ENCODE results near the gene CFAP57. TPM values are rescaled to one million over a fixed set of nuclear protein-coding genes. Genes with fewer than 3 reads are reported as not detected.
"Not testable (repeated sequence)": the region's sequence is repeated elsewhere in the genome, so short reads cannot be mapped to it uniquely, and the experiment has no call there.

CFAP57 gene
- total RNA-seq, 1 donor from 2014 or later, result not detected

- no peaks in the 10 kb centered on the region for H3K36me3 ChIP-seq
- no peaks in the 10 kb centered on the region for H3K4me1 ChIP-seq
- no peaks in the 10 kb centered on the region for H3K9me3 ChIP-seq
- H3K27ac ChIP-seq, result no peak overlapping the region
- TF ChIP-seq CTCF (IDR thresholded peaks at IDR 0.05), result no peak
- intact Hi-C loops (cut with DNase I), result no loop called here
- DNase-seq (ENCODE audit: low spot score in 2 of 2), result no peak
- no peak overlapping the region for H3K4me3 ChIP-seq
- H3K27me3 ChIP-seq, result no peaks in the 10 kb centered on the region
Measured at GRCh38 chr1:43134640-43135039, 37.5 kb upstream of the CFAP57 start.

GRCh38 chr1:43135857-43136781 is 36.0 kb upstream of the CFAP57 start:
- no peaks in the 10 kb centered on the region for H3K36me3 ChIP-seq
- TF ChIP-seq CTCF (IDR thresholded peaks at IDR 0.05), result no peak
- H3K27ac ChIP-seq, result no peak overlapping the region
- intact Hi-C loops (cut with DNase I), result no loop called here
- no peak for DNase-seq (ENCODE audit: low spot score in 2 of 2)
- no peaks in the 10 kb centered on the region for H3K27me3 ChIP-seq
- H3K9me3 ChIP-seq, result no peaks in the 10 kb centered on the region
- no peaks in the 10 kb centered on the region for H3K4me1 ChIP-seq
- H3K4me3 ChIP-seq, result no peak overlapping the region

GRCh38 chr1:43137445-43138052 is 34.6 kb upstream of the CFAP57 start:
- no peak for TF ChIP-seq CTCF (IDR thresholded peaks at IDR 0.05)
- intact Hi-C loops (cut with DNase I), result no loop called here

GRCh38 chr1:43139295-43139694 is 32.8 kb upstream of the CFAP57 start:
- H3K4me1 ChIP-seq; H3K27me3 ChIP-seq; H3K9me3 ChIP-seq; DNase-seq (ENCODE audit: low spot score in 2 of 2); H3K4me3 ChIP-seq; H3K36me3 ChIP-seq; intact Hi-C loops (cut with DNase I); H3K27ac ChIP-seq: not testable (repeated sequence)

More at GRCh38 chr1:43137445-43138052, 34.6 kb upstream of the CFAP57 start:
- no peaks in the 10 kb centered on the region for H3K4me1 ChIP-seq
- no peak overlapping the region for H3K4me3 ChIP-seq
- no peak overlapping the region for H3K27ac ChIP-seq
- no peaks in the 10 kb centered on the region for H3K36me3 ChIP-seq
- H3K27me3 ChIP-seq, result no peaks in the 10 kb centered on the region
- DNase-seq (ENCODE audit: low spot score in 2 of 2), result no peak
- H3K9me3 ChIP-seq, result no peaks in the 10 kb centered on the region

- intact Hi-C loops (cut with DNase I), result no loop called here
- H3K27ac ChIP-seq, result no peak overlapping the region
- no peak for TF ChIP-seq CTCF (IDR thresholded peaks at IDR 0.05)
- no peak for DNase-seq (ENCODE audit: low spot score in 2 of 2)
- H3K36me3 ChIP-seq, result no peaks in the 10 kb centered on the region
- no peaks in the 10 kb centered on the region for H3K27me3 ChIP-seq
- no peaks in the 10 kb centered on the region for H3K4me1 ChIP-seq
- H3K9me3 ChIP-seq, result no peaks in the 10 kb centered on the region
- H3K4me3 ChIP-seq, result no peak overlapping the region
Measured at GRCh38 chr1:43140010-43140409, 32.1 kb upstream of the CFAP57 start.

- no peak overlapping the region for H3K27ac ChIP-seq
- intact Hi-C loops (cut with DNase I), result no loop called here
- no peak for TF ChIP-seq CTCF (IDR thresholded peaks at IDR 0.05)
Measured at GRCh38 chr1:43140583-43140982, 31.5 kb upstream of the CFAP57 start.

More at GRCh38 chr1:43140583-43140982, 31.5 kb upstream of the CFAP57 start:
- no peak overlapping the region for H3K4me3 ChIP-seq
- no peak for DNase-seq (ENCODE audit: low spot score in 2 of 2)
- no peaks in the 10 kb centered on the region for H3K9me3 ChIP-seq
- H3K36me3 ChIP-seq, result no peaks in the 10 kb centered on the region
- H3K27me3 ChIP-seq, result no peaks in the 10 kb centered on the region
- no peaks in the 10 kb centered on the region for H3K4me1 ChIP-seq
